Myocyte (in vitro differentiated cells): ENCODE results near the gene ID2. TPM values are rescaled to one million over a fixed set of nuclear protein-coding genes. Genes with fewer than 3 reads are reported as not detected.

ENCODE experiments used
- DNase-seq: peaks from one replicate; pipeline ENCODE4 v3.0.0-alpha.2; 2012; ENCODE audit warnings: low read depth
- total RNA-seq: library from RNA; depleted of rRNA; stranded (reverse); fragments of >200 nt; gene quantifications from 2 replicates; pipeline ENCODE4 v1.2.3, GENCODE V29; 2014

The ID2 gene
- total RNA-seq, 1 donor from 2014 or later = 15.9 TPM

- peak; percentile 39 for DNase-seq
Observed at GRCh38 chr2:8682719-8683667, 1.1 kb downstream of the ID2 start.

- DNase-seq = no peak
Observed at GRCh38 chr2:8684540-8684877, 2.7 kb downstream of the ID2 start.

GRCh38 chr2:8684878-8685696 lies 3.2 kb downstream of the ID2 start:
- DNase-seq = no peak

- peak; percentile 57 for DNase-seq
Observed at GRCh38 chr2:8685697-8686358, 4.0 kb downstream of the ID2 start.

- DNase-seq = no peak
Observed at GRCh38 chr2:8691859-8692437, 10.1 kb downstream of the ID2 start.

- DNase-seq = no peak
Observed at GRCh38 chr2:8692783-8693156, 10.9 kb downstream of the ID2 start.

- peak; percentile 17 for DNase-seq
Observed at GRCh38 chr2:8693157-8693821, 11.4 kb downstream of the ID2 start.

GRCh38 chr2:8694737-8695136 lies 12.9 kb downstream of the ID2 start:
- peak; percentile 5 for DNase-seq

- no peak for DNase-seq
Observed at GRCh38 chr2:8697190-8697589, 15.3 kb downstream of the ID2 start.

- DNase-seq = no peak
Observed at GRCh38 chr2:8699839-8700238, 18.0 kb downstream of the ID2 start.

- DNase-seq = no peak
Observed at GRCh38 chr2:8701681-8702379, 20.0 kb downstream of the ID2 start.

GRCh38 chr2:8704906-8705305 lies 23.1 kb downstream of the ID2 start:
- no peak for DNase-seq

GRCh38 chr2:8709611-8710010 lies 27.8 kb downstream of the ID2 start:
- no peak for DNase-seq

GRCh38 chr2:8710951-8711350 lies 29.1 kb downstream of the ID2 start:
- DNase-seq = no peak

GRCh38 chr2:8714283-8714682 lies 32.4 kb downstream of the ID2 start:
- DNase-seq = no peak

GRCh38 chr2:8714971-8715370 lies 33.1 kb downstream of the ID2 start:
- DNase-seq = no peak

- no peak for DNase-seq
Observed at GRCh38 chr2:8719528-8719927, 37.7 kb downstream of the ID2 start.

GRCh38 chr2:8720741-8721140 lies 38.9 kb downstream of the ID2 start:
- DNase-seq = no peak

- no peak for DNase-seq
Observed at GRCh38 chr2:8721410-8721809, 39.6 kb downstream of the ID2 start.

GRCh38 chr2:8722986-8723385 lies 41.1 kb downstream of the ID2 start:
- no peak for DNase-seq
